ENCODE results near the gene EIF4G2.
"Not testable (repeated sequence)": the region's sequence is repeated elsewhere in the genome, so short reads cannot be mapped to it uniquely, and the experiment has no call there.

The EIF4G2 gene

DNA sequence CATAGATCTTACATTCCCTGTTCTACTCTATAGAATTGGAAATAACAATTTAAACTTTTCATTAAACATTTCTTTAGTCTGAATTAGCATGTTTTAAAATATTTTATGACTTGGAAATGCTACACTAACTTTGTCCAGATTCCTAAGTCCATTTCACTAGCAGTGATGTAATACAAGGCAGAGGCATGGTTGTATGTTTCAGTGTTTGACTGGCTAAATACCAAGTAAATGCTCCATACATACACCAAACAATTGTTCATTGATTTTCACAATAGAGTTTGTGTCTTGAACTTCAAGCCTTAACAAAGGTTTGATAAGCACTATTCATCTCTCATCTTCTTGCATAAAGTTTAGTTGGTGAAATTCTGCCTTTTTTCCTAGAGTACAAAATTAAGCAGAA is 35.6 kb upstream of the EIF4G2 start:
- Histone ChIP-seq H3K4me1 (ENCODE audit: control insufficient read depth, insufficient read depth, low read length, poor library complexity, severe bottlenecking) (no peaks in the 10 kb centered on the region), H3K9me3 (ENCODE audit: control insufficient read depth, low read length) (no peaks in the 10 kb centered on the region), H3K4me3 (ENCODE audit: insufficient read depth, low read depth, low read length, poor library complexity, severe bottlenecking) (no peak overlapping the region), H3K27me3 (replicated peaks; ENCODE audit: control insufficient read depth, insufficient read depth, low read length, poor library complexity, severe bottlenecking) (no peaks in the 10 kb centered on the region), H3K27ac (ENCODE audit: insufficient read depth, low read length, poor library complexity, severe bottlenecking) (no peak overlapping the region), H3K36me3 (ENCODE audit: control insufficient read depth, insufficient read depth, low read length) (no peaks in the 10 kb centered on the region)
- DNase-seq = no peak

DNA sequence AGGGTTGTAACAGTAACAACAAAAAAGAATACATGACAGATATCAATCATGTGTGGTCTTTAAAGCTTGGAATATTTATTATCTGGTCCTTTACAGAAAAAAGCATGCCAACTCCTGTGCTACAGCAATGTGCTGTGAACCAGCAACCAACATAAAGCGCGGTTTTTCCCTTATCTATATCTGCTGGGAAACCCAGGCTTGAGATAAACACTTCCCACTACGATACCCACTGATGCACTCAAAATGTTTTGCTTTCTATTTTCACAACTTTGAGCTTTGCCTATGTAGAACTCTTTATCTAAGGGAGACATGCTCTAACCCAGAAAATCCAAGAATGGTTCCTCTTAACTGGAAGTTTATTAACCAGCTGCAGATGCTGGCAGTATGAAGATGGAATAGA is 30.2 kb upstream of the EIF4G2 start:
- H3K9me3 ChIP-seq (ENCODE audit: control insufficient read depth, low read length) = no peaks in the 10 kb centered on the region
- no peak overlapping the region for H3K4me3 ChIP-seq (ENCODE audit: insufficient read depth, low read depth, low read length, poor library complexity, severe bottlenecking)
- no peaks in the 10 kb centered on the region for H3K36me3 ChIP-seq (ENCODE audit: control insufficient read depth, insufficient read depth, low read length)
- no peak overlapping the region for H3K27ac ChIP-seq (ENCODE audit: insufficient read depth, low read length, poor library complexity, severe bottlenecking)
- H3K27me3 ChIP-seq (replicated peaks; ENCODE audit: control insufficient read depth, insufficient read depth, low read length, poor library complexity, severe bottlenecking) = no peaks in the 10 kb centered on the region
- no peaks in the 10 kb centered on the region for H3K4me1 ChIP-seq (ENCODE audit: control insufficient read depth, insufficient read depth, low read length, poor library complexity, severe bottlenecking)
- no peak for DNase-seq

DNA sequence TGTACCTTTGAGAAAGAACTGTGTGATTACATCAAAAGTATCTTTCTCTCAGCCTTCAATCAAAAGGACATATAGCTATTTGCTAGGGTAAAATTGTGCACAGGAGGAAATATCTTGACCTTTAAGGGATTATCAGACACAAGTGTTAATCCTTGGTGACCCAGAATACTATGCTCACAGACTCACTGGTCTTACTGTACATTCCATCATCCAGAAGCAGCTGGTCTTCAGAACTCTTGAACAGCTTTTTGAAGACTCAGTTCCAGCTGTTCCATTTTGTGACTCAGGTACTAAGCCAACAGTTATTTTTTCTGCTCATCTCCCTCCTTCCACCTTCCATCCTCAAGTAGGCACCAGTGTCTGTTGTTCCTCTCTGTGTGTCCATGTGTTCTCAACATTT is 29.4 kb upstream of the EIF4G2 start:
- no peaks in the 10 kb centered on the region for H3K4me1 ChIP-seq (ENCODE audit: control insufficient read depth, insufficient read depth, low read length, poor library complexity, severe bottlenecking)
- no peak overlapping the region for H3K4me3 ChIP-seq (ENCODE audit: insufficient read depth, low read depth, low read length, poor library complexity, severe bottlenecking)
- no peak overlapping the region for H3K27ac ChIP-seq (ENCODE audit: insufficient read depth, low read length, poor library complexity, severe bottlenecking)
- DNase-seq = no peak
- no peaks in the 10 kb centered on the region for H3K36me3 ChIP-seq (ENCODE audit: control insufficient read depth, insufficient read depth, low read length)
- no peaks in the 10 kb centered on the region for H3K9me3 ChIP-seq (ENCODE audit: control insufficient read depth, low read length)
- no peaks in the 10 kb centered on the region for H3K27me3 ChIP-seq (replicated peaks; ENCODE audit: control insufficient read depth, insufficient read depth, low read length, poor library complexity, severe bottlenecking)

DNA sequence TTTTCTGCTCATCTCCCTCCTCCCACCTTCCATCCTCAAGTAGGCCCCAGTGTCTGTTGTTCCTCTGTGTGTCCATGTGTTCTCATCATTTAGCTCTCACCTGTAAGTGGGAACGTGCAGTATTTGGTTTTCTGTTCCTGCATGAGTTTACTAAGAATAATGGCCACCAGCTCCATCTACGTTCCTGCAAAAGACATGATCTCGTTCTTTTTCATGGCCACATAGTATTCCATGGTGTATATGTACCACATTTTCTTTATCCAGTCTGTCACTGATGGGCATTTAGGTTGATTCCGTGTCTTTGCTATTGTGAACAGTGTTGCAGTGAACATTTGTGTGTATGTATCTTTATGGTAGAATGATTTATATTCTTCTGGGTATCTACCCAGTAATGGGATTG is 28.2 kb upstream of the EIF4G2 start:
- not testable (repeated sequence) for H3K4me3 ChIP-seq (ENCODE audit: insufficient read depth, low read depth, low read length, poor library complexity, severe bottlenecking); H3K9me3 ChIP-seq (ENCODE audit: control insufficient read depth, low read length); H3K4me1 ChIP-seq (ENCODE audit: control insufficient read depth, insufficient read depth, low read length, poor library complexity, severe bottlenecking); DNase-seq; H3K27me3 ChIP-seq (replicated peaks; ENCODE audit: control insufficient read depth, insufficient read depth, low read length, poor library complexity, severe bottlenecking); H3K36me3 ChIP-seq (ENCODE audit: control insufficient read depth, insufficient read depth, low read length); H3K27ac ChIP-seq (ENCODE audit: insufficient read depth, low read length, poor library complexity, severe bottlenecking)

DNA sequence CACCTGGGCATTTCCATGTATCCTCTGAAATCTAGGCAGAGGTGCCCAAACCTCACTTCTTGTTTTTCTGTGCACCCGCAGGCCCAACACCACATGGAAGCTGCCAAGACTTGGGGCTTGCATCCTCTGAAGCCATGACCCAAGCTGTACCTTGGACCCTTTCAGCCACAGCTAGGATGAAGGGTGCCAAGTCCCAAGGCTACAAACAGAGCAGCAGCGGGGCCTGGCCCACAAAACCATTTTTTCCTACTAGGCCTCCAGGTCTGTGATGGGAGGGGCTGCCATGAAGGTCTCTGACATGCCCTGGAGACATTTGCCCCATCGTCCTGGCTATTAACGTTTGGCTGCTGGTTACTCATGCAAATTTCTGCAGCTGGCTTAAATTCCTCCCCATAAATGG is 20.4 kb upstream of the EIF4G2 start:
- H3K36me3 ChIP-seq (ENCODE audit: control insufficient read depth, insufficient read depth, low read length) = no peaks in the 10 kb centered on the region
- no peak overlapping the region for H3K27ac ChIP-seq (ENCODE audit: insufficient read depth, low read length, poor library complexity, severe bottlenecking)
- H3K9me3 ChIP-seq (ENCODE audit: control insufficient read depth, low read length) = no peaks in the 10 kb centered on the region
- H3K4me3 ChIP-seq (ENCODE audit: insufficient read depth, low read depth, low read length, poor library complexity, severe bottlenecking) = no peak overlapping the region
- H3K27me3 ChIP-seq (replicated peaks; ENCODE audit: control insufficient read depth, insufficient read depth, low read length, poor library complexity, severe bottlenecking) = no peaks in the 10 kb centered on the region
- no peak for DNase-seq
- no peaks in the 10 kb centered on the region for H3K4me1 ChIP-seq (ENCODE audit: control insufficient read depth, insufficient read depth, low read length, poor library complexity, severe bottlenecking)

DNA sequence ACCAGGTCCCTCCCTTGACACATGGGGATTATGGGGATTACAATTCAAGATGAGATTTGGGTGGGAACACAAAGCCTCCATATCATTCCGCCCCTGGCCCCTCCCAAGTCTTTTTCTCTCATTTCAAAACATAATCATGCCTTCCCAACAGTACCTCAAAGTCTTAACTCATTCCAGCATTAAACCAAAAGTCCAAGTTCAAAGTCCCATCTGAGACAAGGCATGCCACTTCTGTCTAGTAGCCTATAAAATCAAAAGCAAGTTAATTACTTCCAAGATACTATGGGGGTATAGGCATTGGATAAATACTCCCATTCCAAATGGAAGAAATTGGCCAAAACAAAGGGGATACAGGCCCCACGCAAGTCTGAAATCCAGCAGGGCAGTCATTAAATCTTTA is 19.7 kb upstream of the EIF4G2 start:
- no peaks in the 10 kb centered on the region for H3K9me3 ChIP-seq (ENCODE audit: control insufficient read depth, low read length)
- no peak for DNase-seq
- no peaks in the 10 kb centered on the region for H3K36me3 ChIP-seq (ENCODE audit: control insufficient read depth, insufficient read depth, low read length)
- no peaks in the 10 kb centered on the region for H3K27me3 ChIP-seq (replicated peaks; ENCODE audit: control insufficient read depth, insufficient read depth, low read length, poor library complexity, severe bottlenecking)
- no peak overlapping the region for H3K4me3 ChIP-seq (ENCODE audit: insufficient read depth, low read depth, low read length, poor library complexity, severe bottlenecking)
- no peaks in the 10 kb centered on the region for H3K4me1 ChIP-seq (ENCODE audit: control insufficient read depth, insufficient read depth, low read length, poor library complexity, severe bottlenecking)
- no peak overlapping the region for H3K27ac ChIP-seq (ENCODE audit: insufficient read depth, low read length, poor library complexity, severe bottlenecking)

DNA sequence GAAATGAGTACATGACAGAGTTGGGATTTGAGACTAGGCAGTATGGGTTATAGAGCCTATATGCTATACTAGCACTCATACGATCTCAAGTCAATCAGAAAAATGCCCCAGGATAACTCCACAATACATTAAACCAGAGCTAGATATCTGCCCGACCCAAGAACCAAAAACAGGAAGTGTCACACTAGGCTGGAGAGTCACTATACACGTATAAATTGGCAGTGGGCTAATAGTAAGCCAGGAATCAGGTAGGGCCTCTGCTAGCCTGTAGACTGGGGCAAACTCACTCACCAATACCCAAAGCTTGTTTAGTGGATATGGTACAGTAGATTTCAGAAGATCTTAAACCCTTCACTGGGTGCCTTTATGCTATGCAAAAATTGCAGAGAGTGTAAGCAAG is 16.2 kb upstream of the EIF4G2 start:
- Histone ChIP-seq H3K27me3 (replicated peaks; ENCODE audit: control insufficient read depth, insufficient read depth, low read length, poor library complexity, severe bottlenecking) (no peaks in the 10 kb centered on the region), H3K27ac (ENCODE audit: insufficient read depth, low read length, poor library complexity, severe bottlenecking) (no peak overlapping the region), H3K4me1 (ENCODE audit: control insufficient read depth, insufficient read depth, low read length, poor library complexity, severe bottlenecking) (no peaks in the 10 kb centered on the region), H3K4me3 (ENCODE audit: insufficient read depth, low read depth, low read length, poor library complexity, severe bottlenecking) (no peak overlapping the region), H3K9me3 (ENCODE audit: control insufficient read depth, low read length) (no peaks in the 10 kb centered on the region), H3K36me3 (ENCODE audit: control insufficient read depth, insufficient read depth, low read length) (no peaks in the 10 kb centered on the region)
- no peak for DNase-seq

DNA sequence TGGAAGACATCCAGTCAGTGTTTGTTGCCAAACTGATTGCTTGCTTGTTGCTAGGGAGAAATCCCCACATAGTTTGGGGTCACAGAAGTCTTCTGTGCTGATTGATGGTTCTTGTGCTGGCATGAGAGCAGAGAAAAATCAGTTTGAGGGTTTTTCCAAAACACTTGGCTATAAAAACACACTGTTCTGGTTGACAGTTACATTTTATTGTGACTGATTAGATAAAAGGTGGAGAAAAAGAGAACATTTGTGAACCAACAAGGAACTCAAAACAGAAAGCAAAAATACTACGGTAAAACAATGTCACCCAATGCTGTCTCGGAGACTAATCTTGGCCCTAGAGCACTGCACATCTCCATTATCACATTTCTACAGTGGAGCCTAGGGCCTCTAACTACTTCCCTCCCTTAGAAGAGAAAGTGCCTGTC is 14.4 kb upstream of the EIF4G2 start:
- Histone ChIP-seq H3K27me3 (replicated peaks; ENCODE audit: control insufficient read depth, insufficient read depth, low read length, poor library complexity, severe bottlenecking) (no peaks in the 10 kb centered on the region), H3K9me3 (ENCODE audit: control insufficient read depth, low read length) (no peaks in the 10 kb centered on the region), H3K36me3 (ENCODE audit: control insufficient read depth, insufficient read depth, low read length) (no peaks in the 10 kb centered on the region), H3K4me3 (ENCODE audit: insufficient read depth, low read depth, low read length, poor library complexity, severe bottlenecking) (no peak overlapping the region), H3K4me1 (ENCODE audit: control insufficient read depth, insufficient read depth, low read length, poor library complexity, severe bottlenecking) (no peaks in the 10 kb centered on the region), H3K27ac (ENCODE audit: insufficient read depth, low read length, poor library complexity, severe bottlenecking) (no peak overlapping the region)
- DNase-seq = no peak

DNA sequence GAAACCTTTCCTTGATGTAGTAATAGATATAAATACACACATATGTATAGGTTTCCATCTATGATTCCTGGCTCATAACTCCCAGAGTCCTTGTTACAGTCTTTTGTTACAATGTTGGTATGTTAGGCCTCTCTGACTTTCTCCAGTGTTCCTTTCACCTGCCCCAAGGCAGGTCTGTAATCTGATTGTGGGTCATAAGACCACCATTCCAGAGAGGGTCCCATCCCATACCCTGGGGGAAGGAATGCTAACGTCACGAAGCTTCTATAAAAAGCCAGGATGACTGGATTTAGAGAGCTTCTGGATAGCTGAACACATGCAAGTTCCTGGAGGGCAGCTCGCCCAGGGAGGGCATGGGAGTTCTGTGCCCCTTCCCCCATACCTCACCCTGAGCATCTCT is 13.8 kb upstream of the EIF4G2 start:
- not testable (repeated sequence) for H3K4me3 ChIP-seq (ENCODE audit: insufficient read depth, low read depth, low read length, poor library complexity, severe bottlenecking); DNase-seq; H3K4me1 ChIP-seq (ENCODE audit: control insufficient read depth, insufficient read depth, low read length, poor library complexity, severe bottlenecking); H3K9me3 ChIP-seq (ENCODE audit: control insufficient read depth, low read length); H3K27me3 ChIP-seq (replicated peaks; ENCODE audit: control insufficient read depth, insufficient read depth, low read length, poor library complexity, severe bottlenecking); H3K36me3 ChIP-seq (ENCODE audit: control insufficient read depth, insufficient read depth, low read length); H3K27ac ChIP-seq (ENCODE audit: insufficient read depth, low read length, poor library complexity, severe bottlenecking)

DNA sequence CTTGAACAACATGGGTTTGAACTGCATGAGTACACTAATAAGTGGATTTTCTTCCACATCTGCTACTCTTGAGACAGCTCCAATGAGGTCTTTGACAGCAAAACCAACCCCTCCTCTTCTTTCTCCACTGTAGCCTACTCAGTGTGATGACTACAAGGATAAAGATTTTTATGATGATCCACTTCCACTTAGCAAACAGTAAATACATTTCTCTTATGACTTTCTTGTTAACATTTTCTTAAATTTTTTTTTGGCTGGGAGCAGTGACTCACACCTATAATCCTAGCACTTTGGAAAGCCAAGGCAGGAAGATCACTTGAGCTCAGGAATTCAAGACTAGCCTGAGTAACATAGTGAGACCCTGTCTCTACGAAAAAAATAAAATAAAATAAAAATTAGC is 9.9 kb upstream of the EIF4G2 start:
- no peak overlapping the region for H3K4me3 ChIP-seq (ENCODE audit: insufficient read depth, low read depth, low read length, poor library complexity, severe bottlenecking)
- no peak for DNase-seq
- no peaks in the 10 kb centered on the region for H3K27me3 ChIP-seq (replicated peaks; ENCODE audit: control insufficient read depth, insufficient read depth, low read length, poor library complexity, severe bottlenecking)
- no peaks in the 10 kb centered on the region for H3K9me3 ChIP-seq (ENCODE audit: control insufficient read depth, low read length)
- no peaks in the 10 kb centered on the region for H3K4me1 ChIP-seq (ENCODE audit: control insufficient read depth, insufficient read depth, low read length, poor library complexity, severe bottlenecking)
- H3K27ac ChIP-seq (ENCODE audit: insufficient read depth, low read length, poor library complexity, severe bottlenecking) = no peak overlapping the region
- no peaks in the 10 kb centered on the region for H3K36me3 ChIP-seq (ENCODE audit: control insufficient read depth, insufficient read depth, low read length)

DNA sequence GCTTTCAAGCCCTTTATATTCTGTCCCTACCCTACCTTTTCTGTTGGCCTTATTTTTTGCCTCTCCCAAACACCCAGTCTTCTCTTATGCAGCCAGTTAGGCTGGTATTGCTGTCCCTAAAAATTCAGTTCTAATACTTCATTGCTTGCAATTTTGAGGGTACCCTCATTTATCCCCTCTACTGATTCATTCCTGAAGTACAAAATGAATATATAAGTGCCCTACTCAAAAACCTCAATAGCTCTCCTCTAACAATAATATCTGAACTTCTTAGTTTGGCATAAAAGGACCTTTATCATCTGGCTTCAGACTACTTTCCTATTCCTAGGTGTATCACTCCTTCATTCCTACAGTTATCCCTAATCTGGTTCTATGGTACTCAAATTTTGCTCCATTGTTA is 5.2 kb upstream of the EIF4G2 start:
- no peak overlapping the region for H3K4me3 ChIP-seq (ENCODE audit: insufficient read depth, low read depth, low read length, poor library complexity, severe bottlenecking)
- H3K4me1 ChIP-seq (ENCODE audit: control insufficient read depth, insufficient read depth, low read length, poor library complexity, severe bottlenecking) = peaks cover 3% of the 10 kb centered on the region
- DNase-seq = no peak
- no peaks in the 10 kb centered on the region for H3K36me3 ChIP-seq (ENCODE audit: control insufficient read depth, insufficient read depth, low read length)
- H3K27me3 ChIP-seq (replicated peaks; ENCODE audit: control insufficient read depth, insufficient read depth, low read length, poor library complexity, severe bottlenecking) = no peaks in the 10 kb centered on the region
- H3K27ac ChIP-seq (ENCODE audit: insufficient read depth, low read length, poor library complexity, severe bottlenecking) = no peak overlapping the region
- H3K9me3 ChIP-seq (ENCODE audit: control insufficient read depth, low read length) = no peaks in the 10 kb centered on the region
